GM19324 (cell line): ENCODE data around the gene UBE2J2.
"Not testable (repeated sequence)": the region's sequence is repeated elsewhere in the genome, so short reads cannot be mapped to it uniquely, and the experiment has no call there.

Experiments
- ATAC-seq: cut with Tn5 transposase; IDR thresholded peaks from one replicate; pipeline ENCODE4 v1.9.1; 2021; ENCODE audit warnings: mild to moderate bottlenecking, moderate library complexity; ENCODE audit not compliant: unreplicated experiment, low FRiP score

Gene UBE2J2

DNA sequence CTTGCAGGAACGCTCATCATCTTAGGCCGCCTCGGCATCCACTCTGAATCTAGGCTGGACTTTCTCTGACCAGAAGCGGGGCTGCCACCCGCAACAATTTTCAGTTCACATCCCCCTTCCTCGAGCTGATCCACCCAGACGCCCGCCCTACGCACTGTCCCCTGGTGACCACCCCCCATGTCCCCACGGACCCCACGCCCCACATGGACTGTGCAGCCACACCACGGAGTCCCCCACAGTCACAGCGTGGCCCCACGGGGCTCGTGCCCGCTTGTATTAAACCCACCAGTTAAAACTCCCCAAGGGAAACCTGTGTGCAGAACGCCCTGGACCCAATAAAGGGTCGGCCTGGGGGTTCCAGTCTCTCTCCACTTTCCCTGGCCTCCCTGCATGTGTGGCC lies 14.1 kb downstream of the UBE2J2 start:
- ATAC-seq: no peak

DNA sequence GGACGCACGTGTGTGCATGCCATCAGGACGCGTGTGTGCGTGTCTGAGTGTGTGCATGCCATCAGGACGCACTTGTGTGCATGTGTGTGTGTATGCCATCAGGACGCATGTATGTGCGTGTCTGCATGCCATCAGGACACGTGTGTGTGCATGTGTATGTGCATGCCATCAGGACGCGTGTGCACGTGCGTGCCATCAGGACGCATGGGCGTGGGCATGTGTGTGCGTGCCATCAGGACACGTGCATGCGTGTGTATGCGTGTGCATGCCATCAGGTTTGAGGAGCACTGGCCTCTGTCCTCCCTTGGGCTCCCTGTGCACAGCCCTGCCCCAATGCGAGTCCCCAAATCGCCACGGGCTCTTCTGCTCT lies 14.6 kb downstream of the UBE2J2 start:
- ATAC-seq: no peak

DNA sequence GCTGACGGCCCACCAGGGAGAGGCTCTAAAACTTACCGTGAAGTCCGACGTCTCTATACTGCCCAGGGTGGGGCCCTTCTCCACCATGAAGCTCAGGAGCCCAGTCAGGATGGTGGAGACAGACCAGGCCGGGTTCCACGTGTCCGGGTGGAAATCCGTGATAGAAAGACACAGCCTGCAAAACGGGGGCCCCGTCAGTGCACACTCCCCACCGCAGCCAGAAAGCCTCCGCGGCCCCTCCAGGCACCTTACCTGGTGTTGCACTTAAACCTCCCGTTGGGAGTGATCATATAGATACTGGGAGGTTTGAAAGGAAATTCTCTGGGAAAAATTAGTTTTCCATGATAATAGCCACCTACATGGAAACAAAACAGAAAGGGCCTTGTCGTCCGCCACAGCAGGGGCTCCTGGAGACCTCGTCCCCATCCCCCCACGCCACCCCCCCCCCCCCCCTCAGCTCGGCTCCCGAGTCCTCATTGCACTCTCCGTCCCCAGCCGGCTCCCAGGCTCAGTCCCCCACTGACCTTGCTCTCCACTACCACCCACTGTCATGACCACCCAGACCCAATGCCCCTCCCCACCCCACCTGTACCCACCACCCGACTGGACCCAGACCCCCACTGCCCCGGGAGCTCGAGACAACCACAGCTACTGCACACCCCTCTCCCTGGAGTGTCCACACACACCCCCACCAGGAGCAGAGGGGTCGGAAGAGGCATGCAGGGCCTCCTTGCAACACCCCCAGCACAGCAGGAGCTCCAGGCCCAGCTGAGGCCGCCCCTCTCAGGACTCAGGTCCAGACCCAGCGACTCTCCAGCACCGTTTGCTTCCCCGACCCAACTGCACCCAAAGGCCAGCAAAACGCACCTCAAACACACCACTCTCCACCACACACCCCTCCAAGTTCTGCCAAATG lies 16.4 kb downstream of the UBE2J2 start:
- no peak for ATAC-seq

DNA sequence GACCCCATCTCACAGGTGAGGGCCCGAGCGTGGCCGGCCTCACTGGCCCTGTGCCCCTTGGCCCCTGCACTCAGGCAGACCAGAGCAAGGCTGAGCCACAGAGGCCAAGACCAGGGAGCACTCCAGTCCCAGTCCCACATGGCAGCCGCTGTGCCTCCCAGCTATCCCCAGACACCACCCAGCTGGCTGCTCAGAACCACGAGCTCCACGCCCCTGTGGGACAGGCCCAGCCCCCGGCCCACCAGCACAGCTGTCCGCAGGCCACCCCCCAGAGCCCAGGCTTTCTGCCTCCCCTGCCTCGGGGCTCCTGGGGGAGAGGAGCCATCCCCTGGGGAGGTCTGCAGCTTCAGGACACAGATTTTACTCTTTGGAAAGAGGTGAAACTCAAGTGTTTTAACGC lies 18.0 kb downstream of the UBE2J2 start:
- ATAC-seq: no peak

DNA sequence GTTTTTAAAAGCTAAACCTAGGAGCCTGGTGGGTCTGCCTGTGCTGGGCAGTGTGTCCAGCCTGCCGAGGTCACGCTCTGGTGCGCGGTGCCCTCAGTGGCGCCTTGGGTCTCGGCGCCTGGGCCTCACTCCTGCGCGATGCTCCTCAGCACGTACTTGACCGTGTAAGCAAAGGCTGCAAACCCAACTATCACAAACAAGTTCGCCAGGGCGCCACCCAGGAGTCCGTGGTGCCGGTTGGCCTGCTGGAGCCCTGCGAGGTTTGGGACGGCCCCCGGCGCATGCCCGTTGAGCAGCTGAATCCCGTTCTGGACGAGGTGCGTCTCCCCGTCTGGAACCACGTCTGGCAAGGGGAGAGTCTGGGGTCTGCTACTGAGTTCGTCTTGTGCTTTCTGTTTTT lies 18.6 kb downstream of the UBE2J2 start:
- no peak for ATAC-seq

DNA sequence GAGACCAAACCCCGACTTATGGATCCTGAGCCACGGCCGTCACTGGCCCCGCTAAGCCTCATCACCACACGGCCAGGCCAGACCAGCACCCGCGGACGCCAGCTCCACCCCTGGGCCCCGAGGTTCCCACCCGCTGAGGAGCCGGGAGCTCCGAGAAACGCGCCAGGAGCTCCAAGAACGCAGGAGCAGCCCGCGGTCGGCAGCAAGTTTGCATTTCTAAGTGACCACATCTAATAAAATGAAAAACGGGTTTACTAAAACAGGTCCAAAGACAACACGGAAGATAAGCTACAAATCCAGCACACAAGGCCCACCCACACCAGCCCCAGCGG lies 19.0 kb downstream of the UBE2J2 start:
- ATAC-seq: no peak

DNA sequence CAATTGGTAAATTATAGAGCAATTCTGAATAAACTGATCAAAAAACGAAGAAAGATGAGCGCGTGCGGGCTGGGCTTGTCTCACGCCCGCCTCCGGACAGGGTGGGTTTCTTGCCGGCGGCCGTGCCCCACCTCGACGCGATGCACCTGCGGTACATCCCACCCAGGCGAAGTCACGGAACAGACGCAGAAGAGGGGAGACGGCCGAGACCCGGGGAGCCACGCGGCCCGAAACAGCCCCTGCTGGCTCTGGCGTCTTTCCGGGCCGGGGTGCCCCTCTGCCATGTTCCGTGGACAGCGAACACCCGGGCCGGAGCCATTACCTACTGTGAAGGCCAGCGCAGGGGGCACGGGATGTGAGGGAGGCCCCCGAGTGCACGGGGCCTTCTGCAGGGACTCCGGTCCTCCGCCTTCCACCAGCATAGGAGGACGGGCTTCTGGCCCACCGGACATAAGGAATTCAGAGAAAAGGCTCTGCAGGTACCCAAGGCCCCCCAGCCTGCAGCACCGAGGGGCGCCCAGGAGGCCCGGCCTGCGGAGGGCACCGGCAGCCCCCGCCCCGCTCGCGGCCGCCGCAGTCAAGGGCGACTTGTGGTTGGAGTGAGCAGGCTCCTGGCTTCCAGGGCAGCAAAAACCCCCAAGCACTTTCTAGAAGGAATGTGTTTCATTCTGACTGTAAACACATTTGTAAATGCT lies 19.5 kb downstream of the UBE2J2 start:
- no peak for ATAC-seq

DNA sequence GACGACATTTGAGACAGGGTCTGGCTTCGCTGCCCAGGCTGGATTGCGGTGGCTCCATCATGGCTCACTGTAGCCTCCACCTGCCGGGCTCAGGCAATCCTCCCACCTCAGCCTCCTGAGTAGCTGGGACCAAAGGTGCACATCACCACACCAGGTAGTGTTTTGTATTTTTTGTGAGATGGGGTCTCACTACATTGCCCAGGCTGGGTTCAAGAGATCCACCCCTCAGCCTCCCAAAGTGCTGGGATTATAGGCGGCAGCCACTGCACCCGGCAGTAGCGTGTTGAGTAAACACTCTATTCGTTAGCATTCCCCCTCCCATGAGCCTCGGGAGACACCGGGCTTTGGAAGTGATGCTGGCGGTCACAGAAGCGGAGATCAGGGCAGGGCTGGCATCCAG lies 20.3 kb downstream of the UBE2J2 start:
- ATAC-seq: no peak

DNA sequence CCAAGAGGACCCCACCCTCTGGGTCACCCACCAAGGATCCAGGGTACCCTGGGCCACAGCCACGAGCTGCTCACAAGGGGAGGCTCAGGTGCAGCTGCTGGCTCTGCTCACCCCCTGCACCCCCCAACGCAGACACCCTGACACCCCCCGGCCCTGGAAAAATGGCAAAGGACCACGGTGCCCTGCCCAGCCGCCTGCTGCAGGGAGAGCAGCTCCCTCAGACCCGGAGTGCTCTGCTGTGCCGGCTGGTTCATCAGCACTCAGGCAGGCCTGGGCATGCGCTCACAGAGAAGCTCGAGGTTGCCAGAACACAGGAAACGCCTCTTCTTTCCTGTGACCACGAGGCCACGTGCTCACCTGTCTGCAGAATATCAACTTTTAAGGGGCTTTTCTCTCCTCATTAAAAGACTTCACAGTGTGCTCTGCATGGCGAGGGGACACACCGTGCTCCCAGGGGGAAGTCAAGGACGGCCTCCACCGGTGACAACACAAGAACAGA lies 22.8 kb downstream of the UBE2J2 start:
- ATAC-seq: no peak

DNA sequence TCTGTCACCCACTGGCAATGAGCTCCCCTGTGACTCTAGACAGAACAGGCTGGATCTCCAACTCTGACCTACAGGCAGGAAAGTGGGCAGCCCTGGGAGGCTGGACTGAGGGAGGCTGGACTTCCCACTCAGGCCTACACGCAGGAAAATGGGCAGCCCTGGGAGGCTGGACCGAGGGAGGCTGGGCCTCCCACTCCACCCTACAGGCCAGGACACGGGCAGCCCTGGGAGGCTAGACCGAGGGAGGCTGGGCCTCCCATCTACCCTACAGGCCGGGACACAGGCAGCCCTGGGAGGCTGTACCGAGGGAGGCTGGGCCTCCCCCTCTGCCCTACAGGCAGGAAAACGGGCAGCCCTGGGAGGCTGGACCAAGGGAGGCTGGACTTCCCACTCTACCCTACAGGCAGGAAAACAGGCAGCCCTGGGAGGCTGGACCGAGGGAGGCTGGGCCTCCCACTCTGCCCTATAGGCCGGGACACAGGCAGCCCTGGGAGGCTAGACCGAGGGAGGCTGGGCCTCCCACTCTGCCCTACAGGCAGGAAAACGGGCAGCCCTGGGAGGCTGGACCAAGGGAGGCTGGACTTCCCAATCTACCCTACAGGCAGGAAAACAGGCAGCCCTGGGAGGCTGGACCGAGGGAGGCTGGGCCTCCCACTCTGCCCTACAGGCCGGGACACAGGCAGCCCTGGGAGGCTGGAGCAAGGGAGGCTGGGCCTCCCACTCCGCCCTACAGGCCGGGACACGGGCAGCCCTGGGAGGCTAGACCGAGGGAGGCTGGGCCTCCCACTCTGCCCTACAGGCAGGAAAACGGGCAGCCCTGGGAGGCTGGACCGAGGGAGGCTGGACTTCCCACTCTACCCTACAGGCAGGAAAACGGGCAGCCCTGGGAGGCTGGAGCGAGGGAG lies 25.4 kb downstream of the UBE2J2 start:
- not testable (repeated sequence) for ATAC-seq

DNA sequence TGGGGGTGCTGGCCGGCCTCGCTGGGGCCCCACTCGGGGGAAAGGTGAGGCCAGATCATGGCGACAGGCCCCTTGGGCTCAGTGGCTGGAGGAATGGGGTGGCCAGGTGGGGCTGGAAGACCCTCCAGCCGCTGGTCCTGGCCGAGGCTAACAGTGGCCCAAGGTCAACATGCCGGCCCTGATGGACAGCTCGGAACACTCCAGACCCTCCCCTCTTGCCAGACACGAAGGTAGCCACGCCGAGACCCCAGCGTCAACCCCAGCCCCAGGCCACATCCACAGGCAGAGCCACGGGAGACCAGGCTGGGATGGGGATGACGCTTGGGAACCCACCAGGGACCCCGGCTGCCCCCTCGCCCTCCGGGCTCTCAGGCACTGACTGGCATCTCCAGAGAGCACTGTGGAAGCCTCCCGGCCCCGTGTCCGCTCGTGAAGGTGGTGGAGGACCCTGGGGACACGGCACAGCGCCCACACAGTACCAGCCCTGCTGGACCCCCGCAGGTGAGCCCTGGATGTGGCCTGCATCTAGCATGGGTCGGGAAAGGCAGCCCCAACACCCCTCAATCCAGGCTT lies 26.2 kb downstream of the UBE2J2 start:
- no peak for ATAC-seq

DNA sequence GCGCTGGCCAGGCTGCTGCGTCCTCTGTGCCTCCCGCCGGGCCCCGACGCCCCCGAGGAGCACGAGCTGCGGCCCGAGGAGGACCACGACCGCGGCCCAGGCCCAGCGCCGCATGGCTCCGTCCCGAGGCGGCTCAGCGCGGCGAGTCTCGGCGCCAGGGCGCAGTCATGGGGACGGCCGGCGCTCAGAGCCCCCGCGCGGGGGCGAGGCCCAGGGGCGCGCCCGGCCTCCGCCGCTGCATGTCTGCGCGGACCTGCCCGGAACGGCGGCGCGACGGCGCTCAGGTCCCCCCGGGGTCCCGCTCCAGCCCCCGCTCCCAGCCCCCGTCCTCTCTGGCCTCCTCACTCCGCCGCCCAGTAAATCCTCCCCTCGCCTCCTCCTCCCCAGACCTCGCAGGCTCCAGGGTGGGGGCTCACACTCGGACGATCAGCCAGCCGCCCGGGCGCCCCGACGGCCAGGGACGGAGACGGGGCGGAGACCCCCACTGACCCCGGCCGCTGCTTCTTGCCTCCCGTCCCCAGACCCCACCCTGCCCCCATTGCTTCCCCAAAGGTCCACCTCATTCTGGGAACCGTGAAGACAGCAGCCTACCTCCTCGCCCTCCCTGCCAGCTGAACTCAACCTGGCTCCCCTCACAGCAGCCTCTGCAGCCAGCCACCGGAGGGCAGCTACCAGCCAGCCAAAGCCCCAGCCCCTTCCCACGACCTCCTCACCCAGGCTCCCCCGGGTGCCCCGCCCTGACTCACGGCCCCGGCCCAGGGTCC lies 26.9 kb downstream of the UBE2J2 start, which contains the start of gene C1QTNF12:
C1QTNF12 (minus strand) TSS at position 146 of the 764 bp plus-strand sequence; CDS start at position 114, 32 bp downstream.
- ATAC-seq: no peak

DNA sequence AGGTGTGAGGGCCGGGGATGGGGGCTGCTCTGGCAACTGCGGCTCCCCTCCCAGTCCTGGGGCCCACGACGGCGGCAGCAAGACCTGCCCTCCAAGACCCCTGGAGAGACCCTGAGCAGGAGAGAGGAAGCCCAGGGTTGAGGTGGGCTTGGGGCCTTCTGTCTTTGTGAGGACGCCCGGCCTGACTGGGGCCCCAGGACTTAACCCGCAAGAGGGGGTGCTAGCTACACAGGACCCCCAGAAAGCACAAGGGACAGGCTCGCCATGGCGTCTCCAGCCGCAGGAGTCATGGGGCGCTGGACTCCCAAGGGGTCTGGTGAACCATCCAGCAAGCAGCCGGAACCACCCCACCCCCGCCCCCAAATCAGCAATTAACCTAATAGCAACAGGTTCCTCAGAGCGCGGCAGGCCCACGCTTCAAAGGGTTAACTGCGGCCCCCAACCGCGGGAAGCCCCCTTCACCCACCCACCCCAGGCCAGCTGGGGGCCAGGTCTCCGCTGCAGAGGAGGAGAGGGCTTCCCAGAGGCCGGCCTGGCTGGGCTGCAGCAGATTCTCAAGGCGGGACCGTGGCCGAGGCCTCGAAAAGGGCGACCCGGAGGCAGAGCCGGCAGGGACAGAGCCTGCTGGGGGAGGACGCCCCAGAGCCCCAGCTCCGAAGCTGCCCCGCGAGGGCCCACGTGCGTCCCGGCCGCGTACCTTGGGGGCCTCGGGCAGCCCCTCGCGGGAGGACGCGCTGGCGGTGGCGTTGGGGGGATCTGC lies 27.7 kb downstream of the UBE2J2 start:
- ATAC-seq: no peak

DNA sequence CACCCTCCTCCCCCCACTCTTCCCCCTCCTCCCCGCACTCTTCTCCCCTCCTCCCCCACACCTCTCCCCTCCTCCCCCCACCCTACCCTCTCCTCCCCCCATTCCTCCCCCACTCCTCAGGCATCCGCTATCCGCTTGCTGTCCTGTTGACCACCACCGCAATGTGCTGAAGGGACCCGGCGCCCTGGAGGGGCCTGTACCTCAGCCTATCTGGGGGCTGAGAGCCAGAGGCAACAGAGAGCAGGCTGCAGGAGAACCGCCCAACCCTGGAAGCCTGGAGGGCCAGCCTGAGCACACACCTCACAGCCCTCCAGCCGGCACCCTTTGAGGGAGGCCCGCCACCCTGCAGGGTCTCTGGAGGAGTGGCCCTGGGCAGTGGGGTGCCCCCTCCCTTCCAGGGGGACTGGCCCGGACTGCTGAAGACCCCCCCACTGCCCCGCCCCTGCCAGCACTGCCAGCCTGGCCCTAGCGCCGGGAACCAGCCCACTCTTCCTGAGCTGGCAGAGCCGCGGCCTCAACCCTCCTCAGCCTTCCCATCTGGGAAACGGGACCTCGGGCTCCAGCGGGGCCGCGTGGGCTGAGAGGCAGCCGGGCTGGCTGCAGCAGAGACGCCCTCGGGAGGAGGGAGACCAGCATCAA lies 28.4 kb downstream of the UBE2J2 start:
- ATAC-seq: no peak

DNA sequence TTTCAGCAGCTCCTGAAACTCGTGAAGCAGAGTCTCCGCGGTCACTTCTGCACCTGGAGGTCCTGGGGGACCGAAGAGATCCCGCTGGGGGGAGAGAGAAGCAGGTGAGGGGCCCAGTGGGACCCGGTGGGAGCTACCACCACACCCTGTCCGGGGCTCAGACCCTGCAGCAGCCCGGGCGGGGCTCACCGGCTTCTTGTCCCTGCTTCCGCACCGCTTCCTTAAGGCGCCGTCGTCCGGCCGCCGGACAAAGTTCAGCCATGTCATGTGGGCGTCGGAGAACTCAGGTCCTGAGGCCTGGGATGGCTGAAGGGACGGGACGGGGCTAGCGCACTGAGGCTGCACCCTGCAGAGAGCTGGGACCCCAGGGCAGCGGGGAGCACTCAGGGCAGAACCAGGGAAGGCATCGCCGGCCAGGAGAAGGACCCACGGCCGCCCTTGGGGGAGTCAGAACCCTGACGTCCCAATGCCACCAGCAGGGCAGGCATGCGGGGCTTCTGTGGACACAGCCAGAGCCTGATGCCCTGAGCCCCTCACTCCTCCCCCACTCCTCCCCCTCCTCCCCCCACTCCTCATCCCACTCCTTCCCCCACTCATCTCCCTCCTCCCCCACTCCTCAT lies 29.4 kb downstream of the UBE2J2 start:
- ATAC-seq: no peak

DNA sequence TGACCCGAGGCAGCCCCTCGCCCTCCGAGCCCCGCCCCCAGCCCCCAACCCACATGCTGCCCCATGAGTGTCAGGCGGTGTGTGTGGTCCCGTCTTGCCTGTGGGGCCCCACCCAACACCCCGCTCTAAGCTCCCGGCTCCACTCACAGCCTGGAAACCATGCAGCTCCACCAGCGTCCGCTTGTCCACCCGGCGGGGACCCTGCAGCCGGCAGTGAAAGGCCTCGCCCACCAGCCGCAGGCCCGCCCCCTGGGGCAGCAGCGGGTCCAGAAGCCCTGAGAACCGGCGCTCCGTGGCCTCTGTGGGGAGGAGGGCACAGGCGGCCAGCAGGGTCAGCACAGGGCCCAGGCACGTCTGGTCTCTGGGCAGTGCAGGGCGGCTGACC lies 29.9 kb downstream of the UBE2J2 start:
- no peak for ATAC-seq

DNA sequence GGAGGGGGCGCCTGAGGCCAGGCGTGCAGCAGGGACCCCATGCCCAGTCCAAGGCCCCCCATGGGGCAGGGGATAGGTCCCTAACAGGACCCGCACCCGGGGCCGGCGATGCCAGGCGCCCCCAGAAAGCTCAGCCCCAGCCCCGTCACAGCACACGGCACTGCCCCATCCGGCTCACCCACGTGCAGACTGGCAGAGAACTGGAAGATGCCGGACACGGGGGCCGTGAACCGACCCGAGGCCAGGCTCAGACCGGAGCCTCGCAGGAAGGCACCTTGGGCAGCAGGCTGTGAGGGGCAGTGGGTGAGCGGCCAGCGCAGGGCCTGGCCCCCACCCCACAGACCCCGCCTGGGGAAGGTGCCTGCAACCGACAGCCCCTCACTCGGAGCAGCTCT lies 30.4 kb downstream of the UBE2J2 start:
- ATAC-seq: no peak
